HepG2 (cell line): Measurements from ENCODE around the gene ANTKMT. TPM values are rescaled to one million over a fixed set of nuclear protein-coding genes. Genes with fewer than 3 reads are reported as not detected.

ENCODE experiments used
- ATAC-seq: fragments of 200-7000 bp; cut with Tn5 transposase; 3 replicates; pipeline ENCODE4 v1.9.1; 2020; ENCODE audit warnings: mild to moderate bottlenecking, moderate library complexity
- BruUV-seq: library from RNA; stranded (reverse); fragments of 400-500 nt; replicated peaks from 2 replicates; lab custom pipeline; 2021; lab: Mats Ljungman, UMichigan
- CTCF ChIA-PET: fragments of 300-600 bp; formaldehyde crosslinking; extraction: SDS; loops from one replicate; lab custom pipeline; 2021; ENCODE audit warnings: low total read pairs, inconsistent platforms, low intra/inter-chr PET ratio; lab: Yijun Ruan, JAX
- POLR2A ChIA-PET: fragments of 350-600 bp; sonication (Branson Sonifier 250); formaldehyde crosslinking; loops from one replicate; lab custom pipeline; 2020; ENCODE audit warnings: antibody characterized with exemption, inconsistent platforms; lab: Yijun Ruan, JAX
- DNase-seq: peaks from one replicate; pipeline ENCODE4 v3.0.0-alpha.2; 2015; ENCODE audit warnings: low spot score
- FAIRE-seq: peaks from 3 replicates; lab custom pipeline; 2011; peaks lifted over from hg19 to GRCh38; lab: Jason Lieb, UNC
- H2AFZ ChIP-seq: one replicate; pipeline ENCODE4 v1.6.1; 2011; ENCODE audit warnings: low read length, inconsistent platforms
- H3K27ac ChIP-seq: fragments of 300-600 bp; 3 replicates; pipeline ENCODE4 v1.8.0; 2011; ENCODE audit warnings: mixed run types, mild to moderate bottlenecking, mixed read lengths, low read length, inconsistent platforms; ENCODE audit not compliant: insufficient read depth; ENCODE audit errors: extremely low read length
- H3K27me3 ChIP-seq, 2 experiments: fragments of 200-600 bp in 1 of 2; 2 replicates in 1 of 2; 3 replicates in 1 of 2; pipeline versions ENCODE4 v1.6.0 to v1.8.0; 2011; ENCODE audit warnings: low read length in 2 of 2, mild to moderate bottlenecking in 2 of 2, moderate library complexity in 2 of 2, inconsistent platforms in 1 of 2; ENCODE audit not compliant: insufficient read depth in 2 of 2, control insufficient read depth in 1 of 2
- H3K36me3 ChIP-seq, 2 experiments: fragments of 200-600 bp in 1 of 2; replicated peaks in 1 of 2; 2 replicates in 1 of 2; 3 replicates in 1 of 2; pipeline versions ENCODE4 v1.5.1 to v1.8.0; 2011; ENCODE audit warnings: low read length in 2 of 2, inconsistent platforms in 1 of 2; ENCODE audit not compliant: insufficient read depth in 2 of 2, control insufficient read depth in 1 of 2
- H3K4me1 ChIP-seq: 2 replicates; pipeline ENCODE4 v1.5.1; 2012; ENCODE audit warnings: low read length, inconsistent platforms; ENCODE audit not compliant: insufficient read depth
- H3K4me2 ChIP-seq: 2 replicates; pipeline ENCODE4 v1.6.0; 2011; ENCODE audit warnings: low read depth, low read length, inconsistent platforms
- H3K4me3 ChIP-seq, 3 experiments: fragments of 200-600 bp in 1 of 3; sonication (generic), shearing (Covaris generic) in 1 of 3; replicated peaks in 1 of 3; 2 replicates each; pipeline ENCODE4 v1.5.1; 2011 to 2016; ENCODE audit warnings: low read length in 3 of 3, inconsistent platforms in 2 of 3, low read depth in 2 of 3, mild to moderate bottlenecking in 2 of 3, control low read depth in 1 of 3, mixed read lengths in 1 of 3; ENCODE audit not compliant: insufficient read depth in 1 of 3
- H3K79me2 ChIP-seq: one replicate; pipeline ENCODE4 v1.6.1; 2011; ENCODE audit warnings: low read length, inconsistent platforms; ENCODE audit not compliant: insufficient read depth
- H3K9ac ChIP-seq: 2 replicates; pipeline ENCODE4 v1.6.0; 2011; ENCODE audit warnings: mild to moderate bottlenecking, low read depth, low read length, inconsistent platforms; ENCODE audit not compliant: insufficient read depth
- H3K9me3 ChIP-seq: 2 replicates; pipeline ENCODE4 v1.5.1; 2012; ENCODE audit warnings: mild to moderate bottlenecking, low read length
- H4K20me1 ChIP-seq: 2 replicates; pipeline ENCODE4 v1.6.0; 2011; ENCODE audit warnings: inconsistent platforms, mild to moderate bottlenecking, low read length, moderate library complexity; ENCODE audit not compliant: insufficient read depth
- CBX2 ChIP-seq, 2 experiments: fragments of 200-600 bp in 1 of 2; sonication (generic); formaldehyde crosslinking in 1 of 2; IDR thresholded peaks; 2 replicates each; pipeline versions ENCODE4 v1.7.0 to v1.8.1; 2018 to 2022; ENCODE audit warnings: low read depth in 2 of 2, low read length in 1 of 2, mild to moderate bottlenecking in 1 of 2, missing genetic modification reagents in 1 of 2
- GZF1 ChIP-seq: sonication (generic); formaldehyde crosslinking; IDR thresholded peaks from 2 replicates; pipeline ENCODE4 v1.5.1; 2020; ENCODE audit warnings: mild to moderate bottlenecking, missing genetic modification reagents
- JARID2 ChIP-seq: sonication (generic); formaldehyde crosslinking; IDR thresholded peaks from 2 replicates; pipeline ENCODE4 v1.8.1; 2023; ENCODE audit warnings: missing genetic modification reagents, inconsistent platforms; ENCODE audit not compliant: insufficient replicate concordance
- SIN3B ChIP-seq: fragments of 150-350 bp; IDR thresholded peaks from 2 replicates; pipeline ENCODE4 v1.6.1; 2014; ENCODE audit warnings: low read length
- SMAD1 ChIP-seq: sonication (generic); formaldehyde crosslinking; IDR thresholded peaks from 2 replicates; pipeline ENCODE4 v1.4.0; 2020; ENCODE audit warnings: missing genetic modification reagents, low read depth, mild to moderate bottlenecking, borderline replicate concordance
- SNAI1 ChIP-seq: sonication (generic); formaldehyde crosslinking; IDR thresholded peaks from 2 replicates; pipeline ENCODE4 v1.5.0; 2020; ENCODE audit warnings: mild to moderate bottlenecking, missing genetic modification reagents, borderline replicate concordance
- ZNF354B ChIP-seq: sonication (generic); formaldehyde crosslinking; IDR thresholded peaks from 2 replicates; pipeline ENCODE4 v1.8.0; 2022; ENCODE audit warnings: mild to moderate bottlenecking, missing genetic modification reagents
- ZNF660 ChIP-seq: sonication (generic); formaldehyde crosslinking; IDR thresholded peaks from 2 replicates; pipeline ENCODE4 v1.5.1; 2020; ENCODE audit warnings: mild to moderate bottlenecking, low read depth, missing genetic modification reagents, borderline replicate concordance
- ZNF703 ChIP-seq: sonication (generic); formaldehyde crosslinking; IDR thresholded peaks from 2 replicates; pipeline ENCODE4 v1.5.1; 2020; ENCODE audit warnings: missing genetic modification reagents, mild to moderate bottlenecking, moderate library complexity, borderline replicate concordance
- WGBS: methylation state at CpG from one replicate; pipeline ENCODE4 v1.1.6; 2017; ENCODE audit warnings: low lambda C conversion rate; 5-methylcytosine and 5-hydroxymethylcytosine counted together
- in situ Hi-C: cut with HindIII; loops from 2 replicates; pipeline ENCODE4 v1.10.0; 2017; ENCODE audit warnings: low pct_unique_long_range_greater_than_20kb; ENCODE audit not compliant: extremely low pct_ligation_motif_present
- intact Hi-C: fragments of 100-400 bp; cut with micrococcal nuclease; formaldehyde crosslinking; loops from one replicate; pipeline ENCODE4 v1.10.0; 2022; ENCODE audit not compliant: unreplicated experiment
- polyA plus RNA-seq, 8 experiments: library from polyadenylated mRNA; depleted of rRNA in 3 of 8; stranded (reverse) in 7 of 8; unstranded in 1 of 8; fragments of >200 nt; fragmentation: Illumina TruSeq in 4 of 8; extraction: Trizol in 4 of 8; gene quantifications; 2 replicates each; pipeline versions ENCODE4 v1.2.1 to v1.2.3, GENCODE V29; 2011 to 2016; ENCODE audit warnings: low read depth in 4 of 8, missing spikeins in 1 of 8, mixed read lengths in 1 of 8; ENCODE audit not compliant: insufficient read depth in 1 of 8
- total RNA-seq, 5 experiments: library from RNA; depleted of rRNA; stranded (reverse); fragments of >200 nt; fragmentation: Illumina TruSeq; extraction: Trizol; gene quantifications; 2 replicates each; pipeline ENCODE4 v1.2.3, GENCODE V29; 2016; ENCODE audit warnings: low read depth in 1 of 5
- TF ChIP-seq, protein P1 (sequence below): IDR thresholded peaks from 2 replicates; pipeline ENCODE4 v1.6.1; 2016; ENCODE audit warnings: missing compliant biosample characterization, missing genetic modification reagents, borderline replicate concordance
- TF ChIP-seq, protein P2 (sequence below): sonication (generic); formaldehyde crosslinking; IDR thresholded peaks from 2 replicates; pipeline ENCODE4 v1.4.0; 2020; ENCODE audit warnings: missing genetic modification reagents, mild to moderate bottlenecking, borderline replicate concordance
- TF ChIP-seq, protein P3 (sequence below): sonication (generic); formaldehyde crosslinking; IDR thresholded peaks from 2 replicates; pipeline ENCODE4 v1.5.1; 2020; ENCODE audit warnings: missing genetic modification reagents, mild to moderate bottlenecking, borderline replicate concordance
- TF ChIP-seq, protein P4 (sequence below): sonication (generic); formaldehyde crosslinking; IDR thresholded peaks from 2 replicates; pipeline ENCODE4 v1.4.0; 2020; ENCODE audit warnings: mild to moderate bottlenecking, missing genetic modification reagents
- TF ChIP-seq, protein P5 (sequence below): IDR thresholded peaks from 2 replicates; pipeline ENCODE4 v1.6.1; 2012; ENCODE audit warnings: inconsistent platforms

ANTKMT gene
- total and polyA plus RNA-seq, 2 of the 13 experiments (the other 11 are each of a cell fraction or from before 2014, with no cell fraction given) = 7.5 to 47.8 TPM

DNA sequence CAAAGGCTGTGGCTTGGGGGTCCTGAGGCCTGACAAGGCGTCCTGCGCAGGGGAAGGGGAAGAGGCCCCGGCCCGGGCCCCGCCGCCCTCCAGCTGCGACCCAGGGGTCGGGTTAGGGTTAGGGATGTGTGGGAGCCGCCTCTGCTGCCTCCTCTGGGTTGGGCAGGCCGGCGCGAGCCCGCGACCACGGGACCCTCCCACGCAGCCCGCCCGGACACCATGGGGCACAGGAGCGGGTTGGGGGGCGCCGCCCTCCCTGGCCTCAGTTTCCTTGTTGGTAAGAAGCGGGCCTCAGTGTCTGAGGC is 19.5 kb downstream of the ANTKMT start:
- ChIA-PET POLR2A (interaction anchor here (0.9 to 3.3 kb wide), 10 partner anchors 11 to 48 kb away, joined by 3 to 22 read pairs (median 6); partner anchors contain the start of genes ANTKMT, CCDC78, CHTF18 and HAGHL), CTCF (interaction anchor here (1.3 kb wide), 1 partner anchor 28 kb away, joined by 3 read pairs; no protein-coding TSS in a partner anchor)
- 0 out of 2 replicates have a peak, but pooled peaks have one; percentile 7 for TF ChIP-seq SNAI1 (CRISPR knock-in tag)
- 0 out of 2 replicates have a peak, but pooled peaks have one; percentile 30 for TF ChIP-seq ZNF703 (CRISPR knock-in tag)
- TF ChIP-seq ZNF660 (CRISPR knock-in tag) = no peak
- TF ChIP-seq GZF1 = 0 out of 2 replicates have a peak, but pooled peaks have one; percentile 6
- TF ChIP-seq, protein P1, sequence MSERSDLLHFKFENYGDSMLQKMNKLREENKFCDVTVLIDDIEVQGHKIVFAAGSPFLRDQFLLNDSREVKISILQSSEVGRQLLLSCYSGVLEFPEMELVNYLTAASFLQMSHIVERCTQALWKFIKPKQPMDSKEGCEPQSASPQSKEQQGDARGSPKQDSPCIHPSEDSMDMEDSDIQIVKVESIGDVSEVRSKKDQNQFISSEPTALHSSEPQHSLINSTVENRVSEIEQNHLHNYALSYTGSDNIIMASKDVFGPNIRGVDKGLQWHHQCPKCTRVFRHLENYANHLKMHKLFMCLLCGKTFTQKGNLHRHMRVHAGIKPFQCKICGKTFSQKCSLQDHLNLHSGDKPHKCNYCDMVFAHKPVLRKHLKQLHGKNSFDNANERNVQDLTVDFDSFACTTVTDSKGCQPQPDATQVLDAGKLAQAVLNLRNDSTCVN (CRISPR knock-in tag) = no peak
- TF ChIP-seq SMAD1 (CRISPR knock-in tag) = 0 out of 2 replicates have a peak, but pooled peaks have one; percentile 1
- TF ChIP-seq, protein P2, sequence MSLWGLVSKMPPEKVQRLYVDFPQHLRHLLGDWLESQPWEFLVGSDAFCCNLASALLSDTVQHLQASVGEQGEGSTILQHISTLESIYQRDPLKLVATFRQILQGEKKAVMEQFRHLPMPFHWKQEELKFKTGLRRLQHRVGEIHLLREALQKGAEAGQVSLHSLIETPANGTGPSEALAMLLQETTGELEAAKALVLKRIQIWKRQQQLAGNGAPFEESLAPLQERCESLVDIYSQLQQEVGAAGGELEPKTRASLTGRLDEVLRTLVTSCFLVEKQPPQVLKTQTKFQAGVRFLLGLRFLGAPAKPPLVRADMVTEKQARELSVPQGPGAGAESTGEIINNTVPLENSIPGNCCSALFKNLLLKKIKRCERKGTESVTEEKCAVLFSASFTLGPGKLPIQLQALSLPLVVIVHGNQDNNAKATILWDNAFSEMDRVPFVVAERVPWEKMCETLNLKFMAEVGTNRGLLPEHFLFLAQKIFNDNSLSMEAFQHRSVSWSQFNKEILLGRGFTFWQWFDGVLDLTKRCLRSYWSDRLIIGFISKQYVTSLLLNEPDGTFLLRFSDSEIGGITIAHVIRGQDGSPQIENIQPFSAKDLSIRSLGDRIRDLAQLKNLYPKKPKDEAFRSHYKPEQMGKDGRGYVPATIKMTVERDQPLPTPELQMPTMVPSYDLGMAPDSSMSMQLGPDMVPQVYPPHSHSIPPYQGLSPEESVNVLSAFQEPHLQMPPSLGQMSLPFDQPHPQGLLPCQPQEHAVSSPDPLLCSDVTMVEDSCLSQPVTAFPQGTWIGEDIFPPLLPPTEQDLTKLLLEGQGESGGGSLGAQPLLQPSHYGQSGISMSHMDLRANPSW = 0 out of 2 replicates have a peak, but pooled peaks have one; percentile 2
- TF ChIP-seq, protein P3, sequence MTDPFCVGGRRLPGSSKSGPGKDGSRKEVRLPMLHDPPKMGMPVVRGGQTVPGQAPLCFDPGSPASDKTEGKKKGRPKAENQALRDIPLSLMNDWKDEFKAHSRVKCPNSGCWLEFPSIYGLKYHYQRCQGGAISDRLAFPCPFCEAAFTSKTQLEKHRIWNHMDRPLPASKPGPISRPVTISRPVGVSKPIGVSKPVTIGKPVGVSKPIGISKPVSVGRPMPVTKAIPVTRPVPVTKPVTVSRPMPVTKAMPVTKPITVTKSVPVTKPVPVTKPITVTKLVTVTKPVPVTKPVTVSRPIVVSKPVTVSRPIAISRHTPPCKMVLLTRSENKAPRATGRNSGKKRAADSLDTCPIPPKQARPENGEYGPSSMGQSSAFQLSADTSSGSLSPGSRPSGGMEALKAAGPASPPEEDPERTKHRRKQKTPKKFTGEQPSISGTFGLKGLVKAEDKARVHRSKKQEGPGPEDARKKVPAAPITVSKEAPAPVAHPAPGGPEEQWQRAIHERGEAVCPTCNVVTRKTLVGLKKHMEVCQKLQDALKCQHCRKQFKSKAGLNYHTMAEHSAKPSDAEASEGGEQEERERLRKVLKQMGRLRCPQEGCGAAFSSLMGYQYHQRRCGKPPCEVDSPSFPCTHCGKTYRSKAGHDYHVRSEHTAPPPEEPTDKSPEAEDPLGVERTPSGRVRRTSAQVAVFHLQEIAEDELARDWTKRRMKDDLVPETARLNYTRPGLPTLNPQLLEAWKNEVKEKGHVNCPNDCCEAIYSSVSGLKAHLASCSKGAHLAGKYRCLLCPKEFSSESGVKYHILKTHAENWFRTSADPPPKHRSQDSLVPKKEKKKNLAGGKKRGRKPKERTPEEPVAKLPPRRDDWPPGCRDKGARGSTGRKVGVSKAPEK (CRISPR knock-in tag) = no peak
- TF ChIP-seq SIN3B = no peak
- TF ChIP-seq ZNF354B = no peak
- peak; percentile 4 for TF ChIP-seq JARID2 (CRISPR knock-in tag)
- TF ChIP-seq, protein P4, sequence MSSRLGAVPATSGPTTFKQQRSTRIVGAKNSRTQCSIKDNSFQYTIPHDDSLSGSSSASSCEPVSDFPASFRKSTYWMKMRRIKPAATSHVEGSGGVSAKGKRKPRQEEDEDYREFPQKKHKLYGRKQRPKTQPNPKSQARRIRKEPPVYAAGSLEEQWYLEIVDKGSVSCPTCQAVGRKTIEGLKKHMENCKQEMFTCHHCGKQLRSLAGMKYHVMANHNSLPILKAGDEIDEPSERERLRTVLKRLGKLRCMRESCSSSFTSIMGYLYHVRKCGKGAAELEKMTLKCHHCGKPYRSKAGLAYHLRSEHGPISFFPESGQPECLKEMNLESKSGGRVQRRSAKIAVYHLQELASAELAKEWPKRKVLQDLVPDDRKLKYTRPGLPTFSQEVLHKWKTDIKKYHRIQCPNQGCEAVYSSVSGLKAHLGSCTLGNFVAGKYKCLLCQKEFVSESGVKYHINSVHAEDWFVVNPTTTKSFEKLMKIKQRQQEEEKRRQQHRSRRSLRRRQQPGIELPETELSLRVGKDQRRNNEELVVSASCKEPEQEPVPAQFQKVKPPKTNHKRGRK = no peak
- TF ChIP-seq, protein P5, sequence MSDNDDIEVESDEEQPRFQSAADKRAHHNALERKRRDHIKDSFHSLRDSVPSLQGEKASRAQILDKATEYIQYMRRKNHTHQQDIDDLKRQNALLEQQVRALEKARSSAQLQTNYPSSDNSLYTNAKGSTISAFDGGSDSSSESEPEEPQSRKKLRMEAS = no peak
- no peak for TF ChIP-seq CBX2 (IDR thresholded peaks at IDR 0.05; ENCODE audit: low read depth, low read length)
- no peak for TF ChIP-seq CBX2 (CRISPR knock-in tag; IDR thresholded peaks at IDR 0.05; ENCODE audit: low read depth)

More for the DNA sequence above, 19.5 kb downstream of the ANTKMT start:
- intact Hi-C loops (no loop called here), in situ Hi-C loops (loop anchor here (5.0 kb wide), 1 partner anchor 47 kb away; the partner anchor contains the start of genes CHTF18 and RPUSD1)
- H3K9ac ChIP-seq = peak overlapping the region; percentile 86
- H3K79me2 ChIP-seq = no peaks in the 10 kb centered on the region
- BruUV-seq = TSS peak; percentile 74
- peak overlapping the region; percentile 59 for H3K27ac ChIP-seq
- no peaks in the 10 kb centered on the region for H4K20me1 ChIP-seq
- peaks cover 0 to 15% of the 10 kb centered on the region in 2 experiments; a peak in 2 of 5 replicates for H3K36me3 ChIP-seq
- no CpG with 5 or more reads among the region's 22 CpGs for WGBS
- no peaks in the 10 kb centered on the region for H3K9me3 ChIP-seq
- peaks cover 18% of the 10 kb centered on the region for H3K4me1 ChIP-seq
- no peaks in the 10 kb centered on the region for H3K27me3 ChIP-seq
- H3K4me2 ChIP-seq = peak overlapping the region; percentile 76
- peak overlapping the region; percentile 94 to 97 (median 95) for H3K4me3 ChIP-seq
- FAIRE-seq (no peak), DNase-seq (no peak), ATAC-seq (peak; percentile 41)
- no peak overlapping the region for H2AFZ ChIP-seq
